Vagina (tissue), 2 donors: ENCODE results near the gene ZEB2. TPM values are rescaled to one million over a fixed set of nuclear protein-coding genes. Genes with fewer than 3 reads are reported as not detected.

ENCODE experiments used
- DNase-seq, 2 donors: peaks; one replicate each; pipeline ENCODE4 v3.0.0-alpha.2; 2017; ENCODE audit errors: extremely low spot score in 2 of 2
- H3K27ac ChIP-seq: fragments of 200-600 bp; sonication (generic); one replicate; pipeline ENCODE4 v1.5.1; 2019
- H3K27me3 ChIP-seq: fragments of 200-600 bp; sonication (generic); one replicate; pipeline ENCODE4 v1.5.1; 2019
- H3K36me3 ChIP-seq, 2 donors: fragments of 200-600 bp; sonication (generic); one replicate each; pipeline ENCODE4 v1.5.1; 2017 to 2019
- H3K4me1 ChIP-seq: fragments of 200-600 bp; sonication (generic); one replicate; pipeline ENCODE4 v1.5.1; 2019
- H3K4me3 ChIP-seq, 2 donors: fragments of 200-600 bp; sonication (generic); 1 replicate in 1 of 2; 2 replicates in 1 of 2; pipeline ENCODE4 v1.5.1; 2016 to 2019
- H3K9me3 ChIP-seq: fragments of 200-600 bp; sonication (generic); one replicate; pipeline ENCODE4 v1.5.1; 2019
- POLR2A ChIP-seq, 2 donors: fragments of 450-650 bp; IDR thresholded peaks; one replicate each; pipeline ENCODE4 v1.6.1; 2017; ENCODE audit warnings: antibody characterized with exemption in 2 of 2, mild to moderate bottlenecking in 2 of 2, moderate library complexity in 2 of 2
- POLR2AphosphoS5 ChIP-seq, 2 donors: sonication (generic); formaldehyde crosslinking; IDR thresholded peaks; one replicate each; pipeline ENCODE4 v1.9.0; 2017; ENCODE audit warnings: antibody characterized with exemption in 2 of 2, mild to moderate bottlenecking in 2 of 2, low read depth in 1 of 2; ENCODE audit not compliant: insufficient read depth in 1 of 2
- intact Hi-C: fragments of 100-400 bp; cut with DNase I; formaldehyde crosslinking; loops from one replicate; pipeline ENCODE4 v1.15.1; 2023
- total RNA-seq: library from RNA; depleted of rRNA; stranded (reverse); fragments of >200 nt; gene quantifications from one replicate; pipeline ENCODE4 v1.2.3, GENCODE V29; 2016
- TF ChIP-seq, protein P1 (sequence below), 3 experiments: fragments of 450-650 bp in 2 of 3; fragments of 200-600 bp in 1 of 3; sonication (generic) in 1 of 3; IDR thresholded peaks; one replicate each; pipeline ENCODE4 v1.5.1; 2017 to 2019; ENCODE audit warnings: antibody characterized with exemption in 3 of 3, mild to moderate bottlenecking in 2 of 3, moderate library complexity in 2 of 3

ZEB2 gene
- total RNA-seq, 1 donor from 2014 or later: 63.6 TPM

DNA sequence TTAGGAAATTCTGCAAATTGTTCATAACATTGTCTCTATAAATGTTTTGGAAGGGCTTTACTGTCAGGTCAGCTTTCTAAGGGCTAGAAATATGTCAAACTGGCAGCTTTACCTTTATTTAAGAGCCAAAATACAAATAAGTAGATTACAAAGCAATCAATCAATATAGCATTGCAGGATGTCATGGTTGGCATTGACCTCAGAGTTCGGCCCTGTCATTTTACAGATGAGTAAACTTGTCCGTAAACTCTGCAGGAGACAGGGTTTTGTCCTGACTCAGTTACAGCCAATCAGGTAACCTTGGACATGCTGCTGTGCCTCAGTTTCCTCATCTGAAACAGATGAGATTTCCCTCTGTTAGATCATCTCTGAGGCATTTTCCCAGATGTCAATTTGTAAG lies 25.9 kb upstream of the ZEB2 start:
- no peak for TF ChIP-seq POLR2A (IDR thresholded peaks at IDR 0.05)
- TF ChIP-seq POLR2AphosphoS5 (IDR thresholded peaks at IDR 0.05; ENCODE audit: insufficient read depth in 1 of 2, low read depth in 1 of 2): no peak
- TF ChIP-seq, protein P1, sequence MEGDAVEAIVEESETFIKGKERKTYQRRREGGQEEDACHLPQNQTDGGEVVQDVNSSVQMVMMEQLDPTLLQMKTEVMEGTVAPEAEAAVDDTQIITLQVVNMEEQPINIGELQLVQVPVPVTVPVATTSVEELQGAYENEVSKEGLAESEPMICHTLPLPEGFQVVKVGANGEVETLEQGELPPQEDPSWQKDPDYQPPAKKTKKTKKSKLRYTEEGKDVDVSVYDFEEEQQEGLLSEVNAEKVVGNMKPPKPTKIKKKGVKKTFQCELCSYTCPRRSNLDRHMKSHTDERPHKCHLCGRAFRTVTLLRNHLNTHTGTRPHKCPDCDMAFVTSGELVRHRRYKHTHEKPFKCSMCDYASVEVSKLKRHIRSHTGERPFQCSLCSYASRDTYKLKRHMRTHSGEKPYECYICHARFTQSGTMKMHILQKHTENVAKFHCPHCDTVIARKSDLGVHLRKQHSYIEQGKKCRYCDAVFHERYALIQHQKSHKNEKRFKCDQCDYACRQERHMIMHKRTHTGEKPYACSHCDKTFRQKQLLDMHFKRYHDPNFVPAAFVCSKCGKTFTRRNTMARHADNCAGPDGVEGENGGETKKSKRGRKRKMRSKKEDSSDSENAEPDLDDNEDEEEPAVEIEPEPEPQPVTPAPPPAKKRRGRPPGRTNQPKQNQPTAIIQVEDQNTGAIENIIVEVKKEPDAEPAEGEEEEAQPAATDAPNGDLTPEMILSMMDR (IDR thresholded peaks at IDR 0.05): no peak
- Histone ChIP-seq H3K4me3 (no peak overlapping the region), H3K36me3 (no peaks in the 10 kb centered on the region), H3K27ac (no peak overlapping the region), H3K4me1 (no peaks in the 10 kb centered on the region), H3K27me3 (no peaks in the 10 kb centered on the region), H3K9me3 (no peaks in the 10 kb centered on the region)
- DNase-seq: no peak
- intact Hi-C loops: no loop called here

- Histone ChIP-seq H3K36me3 (no peaks in the 10 kb centered on the region), H3K4me3 (no peak overlapping the region), H3K27me3 (no peaks in the 10 kb centered on the region), H3K27ac (no peak overlapping the region), H3K9me3 (no peaks in the 10 kb centered on the region), H3K4me1 (no peaks in the 10 kb centered on the region)
- DNase-seq: no peak
- TF ChIP-seq POLR2AphosphoS5 (IDR thresholded peaks at IDR 0.05; ENCODE audit: insufficient read depth in 1 of 2, low read depth in 1 of 2): no peak
- TF ChIP-seq, protein P1 (IDR thresholded peaks at IDR 0.05): no peak
- no peak for TF ChIP-seq POLR2A (IDR thresholded peaks at IDR 0.05)
- intact Hi-C loops: no loop called here
Observed at GRCh38 chr2:144544053-144544452, 24.1 kb upstream of the ZEB2 start.

DNA sequence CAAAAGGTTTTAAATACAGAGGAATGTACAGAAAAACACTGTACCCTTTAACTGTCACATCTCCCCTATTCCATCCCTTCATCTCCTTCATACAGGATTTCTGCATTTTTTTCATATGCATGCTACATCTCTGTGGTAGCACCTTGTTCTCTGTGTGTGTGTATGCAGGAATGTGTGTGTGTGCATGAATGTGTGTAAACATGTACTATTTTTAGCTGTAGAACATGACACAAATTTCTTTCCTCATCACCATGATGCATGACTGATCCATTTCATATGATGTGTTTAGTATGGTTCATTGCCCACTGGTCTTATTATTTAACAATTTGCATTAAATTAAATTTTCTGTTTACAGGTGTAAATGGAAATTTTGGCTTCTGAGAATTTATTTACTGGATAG lies 21.5 kb upstream of the ZEB2 start:
- no peak overlapping the region for H3K4me3 ChIP-seq
- no peak overlapping the region for H3K27ac ChIP-seq
- no peaks in the 10 kb centered on the region for H3K4me1 ChIP-seq
- intact Hi-C loops: no loop called here
- no peak for DNase-seq
- H3K36me3 ChIP-seq: no peaks in the 10 kb centered on the region
- H3K27me3 ChIP-seq: no peaks in the 10 kb centered on the region
- no peak for TF ChIP-seq POLR2AphosphoS5 (IDR thresholded peaks at IDR 0.05; ENCODE audit: insufficient read depth in 1 of 2, low read depth in 1 of 2)
- no peak for TF ChIP-seq POLR2A (IDR thresholded peaks at IDR 0.05)
- TF ChIP-seq, protein P1 (IDR thresholded peaks at IDR 0.05): no peak
- H3K9me3 ChIP-seq: no peaks in the 10 kb centered on the region

DNA sequence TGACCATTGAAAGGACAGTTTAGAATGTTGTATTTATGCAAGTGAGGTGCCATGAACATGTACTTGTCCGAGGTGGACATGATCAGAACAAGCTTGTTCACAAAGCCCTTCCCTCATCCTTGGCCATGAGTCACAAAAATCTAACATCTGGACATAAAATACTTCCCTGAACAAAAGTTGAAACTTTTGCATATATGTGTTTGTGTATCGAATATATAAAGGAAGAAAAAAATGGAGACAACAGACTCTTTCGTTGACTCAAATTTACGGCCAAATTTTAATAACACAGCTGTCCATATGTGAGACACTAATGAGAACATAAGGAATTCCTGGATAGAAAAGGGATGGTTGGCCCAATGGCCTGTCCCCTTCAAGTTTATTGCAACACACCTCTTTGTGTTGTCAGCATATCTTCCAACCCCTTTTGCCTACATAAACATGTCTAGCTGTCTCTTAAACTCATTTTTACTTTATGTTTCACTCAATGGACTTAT lies 19.4 kb upstream of the ZEB2 start:
- H3K9me3 ChIP-seq: no peaks in the 10 kb centered on the region
- H3K27ac ChIP-seq: no peak overlapping the region
- H3K4me3 ChIP-seq: no peak overlapping the region
- H3K36me3 ChIP-seq: no peaks in the 10 kb centered on the region
- intact Hi-C loops: no loop called here
- no peaks in the 10 kb centered on the region for H3K4me1 ChIP-seq
- H3K27me3 ChIP-seq: no peaks in the 10 kb centered on the region
- TF ChIP-seq, protein P1 (IDR thresholded peaks at IDR 0.05): no peak
- DNase-seq: no peak

GRCh38 chr2:144535300-144535699 lies 15.4 kb upstream of the ZEB2 start:
- H3K27me3 ChIP-seq: no peaks in the 10 kb centered on the region
- intact Hi-C loops: no loop called here
- H3K9me3 ChIP-seq: no peaks in the 10 kb centered on the region
- H3K27ac ChIP-seq: no peak overlapping the region
- no peak overlapping the region for H3K4me3 ChIP-seq
- DNase-seq: no peak
- TF ChIP-seq, protein P1 (IDR thresholded peaks at IDR 0.05): no peak
- no peak for TF ChIP-seq POLR2AphosphoS5 (IDR thresholded peaks at IDR 0.05; ENCODE audit: insufficient read depth in 1 of 2, low read depth in 1 of 2)
- TF ChIP-seq POLR2A (IDR thresholded peaks at IDR 0.05): no peak
- no peaks in the 10 kb centered on the region for H3K4me1 ChIP-seq
- no peaks in the 10 kb centered on the region for H3K36me3 ChIP-seq
